ENCODE results near the gene USP25.

The USP25 gene

GRCh38 chr21:15874615-15875014, 144.8 kb downstream of the USP25 start:
- DNase-seq = no peak

DNA sequence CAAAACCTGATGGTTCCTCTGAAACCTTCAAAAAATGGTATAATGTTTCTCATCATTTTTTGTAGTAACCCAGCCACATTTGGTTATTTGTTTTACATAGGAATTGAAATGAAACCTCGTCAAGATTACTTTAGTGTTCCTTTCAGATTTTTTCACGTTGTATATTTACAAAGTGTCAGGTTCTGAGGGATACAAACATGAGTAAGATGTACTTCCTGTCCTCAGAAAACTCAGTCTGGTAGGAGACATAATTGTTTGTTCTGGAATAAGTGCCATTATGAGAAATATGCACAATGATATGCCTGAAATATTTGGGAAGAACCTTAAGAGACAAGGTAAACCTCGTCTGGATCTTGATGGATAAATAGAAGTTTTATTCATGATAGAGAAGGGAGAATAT, 145.5 kb downstream of the USP25 start:
- DNase-seq = no peak

DNA sequence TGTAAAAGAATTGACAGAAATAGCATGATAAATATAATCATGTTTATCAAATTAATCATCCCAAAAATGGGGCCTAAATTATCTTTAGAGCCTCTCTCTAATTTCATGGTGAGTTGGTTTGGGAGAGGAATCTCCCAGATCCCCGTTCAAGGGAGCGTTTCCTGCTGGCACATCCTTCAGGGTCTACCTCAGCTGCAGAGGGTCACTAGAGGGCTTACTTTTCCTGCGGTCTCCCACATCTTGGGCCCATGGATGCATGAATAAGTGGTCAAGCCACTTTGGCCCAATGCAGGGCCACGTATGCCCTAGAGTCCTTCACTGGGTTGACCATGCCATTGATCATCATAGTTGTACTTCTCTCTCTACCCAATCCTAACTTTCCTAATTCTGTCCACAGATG, 164.1 kb downstream of the USP25 start:
- DNase-seq = no peak

DNA sequence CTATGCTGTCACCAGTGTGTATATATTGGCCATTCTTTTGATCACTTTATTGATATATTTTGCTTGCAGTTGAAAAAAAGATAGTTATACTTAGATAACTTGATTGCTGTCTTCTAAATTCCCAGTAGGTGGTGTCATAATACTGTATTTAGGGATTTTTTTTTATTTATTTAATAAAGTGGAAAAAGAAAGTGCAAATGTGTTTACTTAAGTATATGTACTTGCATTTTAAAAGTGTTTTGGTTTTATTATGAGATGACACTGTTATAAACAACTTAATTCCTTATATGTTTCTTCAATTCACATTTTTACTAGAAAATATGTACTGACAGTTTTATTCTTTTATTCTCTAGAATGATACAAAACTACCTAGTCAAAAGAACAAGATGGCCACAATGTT, 164.8 kb downstream of the USP25 start:
- DNase-seq = no peak

GRCh38 chr21:15895142-15896106, 165.6 kb downstream of the USP25 start:
- no peak for DNase-seq

- DNase-seq = no peak
These were observed 166.7 kb downstream of the USP25 start for GRCh38 chr21:15896501-15896900.

- no peak for DNase-seq
These were observed 174.6 kb downstream of the USP25 start for GRCh38 chr21:15904389-15904788.

DNA sequence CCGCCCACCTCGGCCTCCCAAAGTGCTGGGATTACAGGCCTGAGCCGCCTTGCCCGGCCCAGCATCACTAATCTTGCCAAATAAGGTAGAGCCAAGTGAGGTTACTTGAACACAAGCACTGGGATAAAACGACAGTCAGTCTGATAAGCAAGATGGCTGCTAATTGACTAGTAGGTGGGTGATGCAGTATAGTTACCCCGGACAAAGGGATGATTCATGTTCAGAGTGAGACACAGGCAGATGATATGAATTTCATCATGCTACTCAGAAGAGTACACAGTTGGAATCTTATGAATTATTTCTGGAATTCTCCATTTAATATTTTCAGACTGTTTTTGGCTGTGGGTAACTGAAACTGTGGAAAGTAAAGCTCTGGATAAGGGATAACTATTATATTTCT, 178.4 kb downstream of the USP25 start:
- no peak for DNase-seq

GRCh38 chr21:15928196-15928595, 198.4 kb downstream of the USP25 start:
- DNase-seq = no peak

- DNase-seq = no peak
These were observed 199.1 kb downstream of the USP25 start for GRCh38 chr21:15928686-15929425.

- DNase-seq = no peak
These were observed 199.8 kb downstream of the USP25 start for GRCh38 chr21:15929536-15929935.

Data from activated CD4-positive, alpha-beta T cell treated with anti-CD3 and anti-CD28 coated beads, Interleukin-2, amount 50 U/mL, for 48 hours (primary cell).